HG02798 (cell line): ENCODE data around the gene ST8SIA1.

Source experiments
- ATAC-seq: cut with Tn5 transposase; IDR thresholded peaks from one replicate; pipeline ENCODE4 v1.9.1; 2021; ENCODE audit warnings: mild to moderate bottlenecking; ENCODE audit not compliant: unreplicated experiment, poor library complexity

ST8SIA1 gene

DNA sequence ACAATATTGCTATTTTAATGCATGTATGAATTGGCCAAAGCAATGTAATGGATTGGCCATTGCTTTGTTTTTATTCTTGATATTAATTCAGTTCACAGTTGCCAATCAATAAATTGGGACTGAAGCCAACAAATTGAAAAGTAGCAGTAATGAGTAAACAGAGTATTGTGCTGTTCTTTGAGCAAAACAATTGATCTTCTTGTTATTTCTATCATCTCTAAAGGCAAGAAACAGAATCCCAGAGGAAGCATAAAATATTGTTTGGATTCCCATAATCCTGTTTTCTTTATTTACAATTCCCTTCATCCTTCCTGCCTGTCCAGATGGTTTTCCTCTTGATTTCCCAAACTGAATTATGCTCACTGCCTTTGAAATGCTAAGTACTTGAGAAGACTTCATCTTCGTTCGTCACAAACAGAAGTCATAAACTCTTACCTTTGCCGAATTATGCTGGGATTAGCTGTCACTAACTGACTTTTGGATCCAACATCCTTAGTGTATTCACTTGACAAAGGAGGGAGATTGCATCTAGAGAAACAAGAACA, 85.9 kb downstream of the ST8SIA1 start:
- ATAC-seq = no peak

DNA sequence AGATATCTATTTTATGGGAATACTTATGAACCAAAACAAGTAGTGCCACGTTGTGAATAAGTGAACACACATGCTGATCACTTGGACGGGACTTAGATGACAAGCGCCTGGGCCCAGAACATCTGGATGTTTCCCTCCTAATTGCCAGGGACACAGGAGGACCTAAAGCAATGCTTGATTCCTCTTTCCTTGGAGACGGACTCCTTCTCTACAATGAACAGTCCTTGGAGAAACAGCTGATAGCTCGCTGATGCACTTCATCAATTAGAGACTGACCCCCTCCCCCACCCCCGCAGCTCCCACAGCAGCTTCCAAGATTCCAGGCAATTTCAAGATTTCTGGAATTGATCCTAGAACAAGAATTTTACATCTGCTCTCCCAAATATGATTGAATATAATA, 86.4 kb downstream of the ST8SIA1 start:
- ATAC-seq = no peak

DNA sequence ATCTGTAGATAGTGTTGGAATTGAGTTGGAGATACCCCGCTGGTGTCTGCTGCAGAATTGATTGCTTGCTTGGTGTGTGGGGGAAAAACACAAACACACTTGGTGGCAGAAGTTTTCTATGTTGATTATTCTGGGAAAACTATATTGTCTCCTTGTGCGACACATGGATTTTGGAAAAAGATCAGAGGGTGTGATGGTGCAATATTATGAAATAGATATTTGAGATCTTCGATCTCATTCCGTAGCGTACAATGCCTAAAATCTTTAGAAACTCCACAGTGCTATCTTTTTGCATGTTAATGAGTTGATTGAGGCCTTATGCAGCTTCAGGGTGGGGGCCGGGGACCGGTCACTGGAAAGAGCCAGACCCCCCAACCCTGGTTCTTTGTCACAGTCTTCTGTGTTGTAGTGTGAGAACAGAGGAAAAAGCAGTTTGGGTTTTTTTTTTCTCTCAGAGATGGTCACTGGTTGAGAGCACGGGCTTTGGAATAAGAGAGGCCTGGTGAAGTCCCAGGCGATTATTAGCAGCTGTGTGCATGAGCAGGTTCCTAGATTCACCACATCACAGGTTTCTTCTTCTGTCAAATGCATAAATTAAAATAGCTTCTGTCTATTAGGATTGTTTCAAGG, 88.2 kb downstream of the ST8SIA1 start:
- ATAC-seq = no peak

DNA sequence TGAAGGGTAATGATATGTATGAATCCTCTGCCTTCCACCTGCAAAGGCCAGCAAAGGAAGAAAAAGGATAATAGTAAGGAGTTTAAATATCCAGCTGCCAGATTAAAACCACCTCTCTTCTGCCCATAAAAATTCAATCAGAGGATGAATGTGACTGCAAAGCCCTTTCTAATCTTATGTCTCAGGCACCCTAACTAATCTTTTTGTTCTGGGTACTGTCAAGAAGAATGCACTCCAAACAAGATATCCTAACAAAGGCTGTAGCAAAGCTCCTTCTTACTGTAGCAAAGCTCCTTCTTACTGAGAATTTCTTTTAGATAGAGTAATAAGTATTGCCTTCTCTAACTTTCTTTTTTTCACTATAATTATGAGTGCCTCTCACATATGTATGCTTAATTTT, 91.8 kb downstream of the ST8SIA1 start:
- no peak for ATAC-seq

GRCh38 chr12:22238211-22238610, 96.3 kb downstream of the ST8SIA1 start:
- no peak for ATAC-seq

- ATAC-seq = no peak
Measured at GRCh38 chr12:22234561-22234960, 99.9 kb downstream of the ST8SIA1 start.

DNA sequence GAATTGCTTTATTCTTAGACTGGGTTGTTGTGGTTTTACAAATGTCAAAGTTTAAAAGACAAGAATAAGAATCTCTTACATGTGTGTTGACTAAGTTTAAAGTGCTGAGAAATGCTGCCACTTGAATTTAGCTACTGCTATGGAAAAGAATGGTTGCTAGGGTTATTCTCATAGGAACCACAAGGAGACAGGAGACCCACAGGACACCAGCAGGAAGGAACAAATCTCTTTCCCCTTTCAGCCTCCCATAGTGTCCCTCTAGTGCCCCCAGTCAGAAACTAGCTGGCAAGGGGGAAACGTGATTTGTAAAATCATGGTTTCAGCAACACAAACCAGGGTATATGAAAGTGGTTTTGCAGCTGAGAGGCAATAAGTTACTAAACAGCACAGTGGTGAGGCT, 102.7 kb downstream of the ST8SIA1 start:
- ATAC-seq = no peak

GRCh38 chr12:22231078-22231477, 103.4 kb downstream of the ST8SIA1 start:
- no peak for ATAC-seq

GRCh38 chr12:22230280-22230794, 104.2 kb downstream of the ST8SIA1 start:
- ATAC-seq = no peak

GRCh38 chr12:22229652-22230279, 104.7 kb downstream of the ST8SIA1 start:
- no peak for ATAC-seq

DNA sequence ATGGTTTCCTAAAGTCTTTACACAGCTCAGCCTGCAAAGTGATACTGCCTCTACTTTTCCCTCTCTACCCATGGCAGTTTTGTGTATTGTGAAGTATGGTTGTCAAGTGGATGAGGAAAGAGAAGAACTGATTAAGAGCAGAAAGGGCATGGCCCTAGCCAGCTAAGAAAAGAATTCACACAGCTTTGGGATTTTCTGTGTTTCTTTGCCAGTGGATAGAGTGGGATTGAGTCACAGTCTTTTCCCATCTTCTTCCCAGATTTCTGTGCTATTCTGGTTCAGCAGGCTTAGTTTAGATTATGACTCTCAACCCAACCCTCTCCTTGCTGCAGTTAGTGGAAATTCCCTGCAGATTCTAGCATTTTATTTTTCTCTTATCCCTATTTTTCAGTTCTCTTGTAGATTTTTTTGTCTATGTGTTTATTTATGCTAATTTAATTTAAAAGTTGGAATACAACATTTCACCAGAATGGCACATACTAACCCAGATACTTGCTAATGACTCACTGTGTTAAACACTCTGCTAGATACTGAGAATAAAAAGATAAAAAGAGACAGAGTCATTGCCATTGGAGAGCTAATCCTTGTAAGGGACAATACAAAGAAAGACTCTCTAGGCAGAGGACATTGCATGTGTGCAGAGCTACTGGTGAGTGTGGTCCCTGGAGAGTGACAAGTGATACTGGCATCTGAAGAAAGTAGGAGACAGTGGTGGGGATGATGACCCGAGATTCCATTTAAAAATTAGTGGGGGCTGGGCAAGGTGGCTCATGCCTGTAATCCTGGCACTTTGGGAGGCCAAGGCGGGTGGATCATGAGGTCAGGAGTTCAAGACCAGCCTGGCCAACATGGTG, 106.3 kb downstream of the ST8SIA1 start:
- no peak for ATAC-seq

DNA sequence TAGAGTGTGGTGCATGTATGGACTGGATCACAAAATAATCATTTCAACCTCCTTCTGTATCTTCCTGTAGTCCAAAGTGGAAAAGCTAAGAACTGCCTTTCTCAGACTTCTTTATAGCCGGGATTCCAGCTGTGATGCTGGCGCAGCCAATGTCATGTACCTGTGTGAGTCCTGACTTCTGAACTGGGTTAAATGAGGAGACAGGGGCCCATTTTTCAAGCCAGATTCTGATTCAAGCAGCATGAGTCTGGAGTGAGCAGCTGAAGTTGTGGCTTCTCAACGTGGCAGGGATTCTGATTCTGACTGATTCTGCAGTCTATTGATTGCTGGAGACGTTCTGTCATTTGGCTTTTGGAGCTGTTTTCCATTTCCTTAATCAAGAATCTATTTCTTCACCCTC, 111.2 kb downstream of the ST8SIA1 start:
- no peak for ATAC-seq

DNA sequence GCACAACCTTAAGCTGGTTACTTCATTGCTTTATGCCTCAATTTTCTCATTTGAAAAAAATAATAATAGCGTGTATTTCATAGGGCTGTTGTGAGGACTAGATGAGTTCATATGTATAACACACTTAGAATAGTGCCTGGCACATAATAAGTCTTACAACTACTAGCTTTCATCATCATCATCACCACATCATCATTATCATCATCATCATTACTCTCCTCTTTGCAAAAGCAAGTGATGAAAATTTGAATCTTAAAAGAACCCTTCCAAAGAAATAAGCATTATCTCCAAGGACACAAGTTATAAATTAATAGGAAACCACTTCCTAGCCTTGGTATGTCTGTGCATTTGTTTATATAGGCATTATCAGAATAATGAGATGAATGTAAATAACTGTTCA, 117.0 kb downstream of the ST8SIA1 start:
- no peak for ATAC-seq

DNA sequence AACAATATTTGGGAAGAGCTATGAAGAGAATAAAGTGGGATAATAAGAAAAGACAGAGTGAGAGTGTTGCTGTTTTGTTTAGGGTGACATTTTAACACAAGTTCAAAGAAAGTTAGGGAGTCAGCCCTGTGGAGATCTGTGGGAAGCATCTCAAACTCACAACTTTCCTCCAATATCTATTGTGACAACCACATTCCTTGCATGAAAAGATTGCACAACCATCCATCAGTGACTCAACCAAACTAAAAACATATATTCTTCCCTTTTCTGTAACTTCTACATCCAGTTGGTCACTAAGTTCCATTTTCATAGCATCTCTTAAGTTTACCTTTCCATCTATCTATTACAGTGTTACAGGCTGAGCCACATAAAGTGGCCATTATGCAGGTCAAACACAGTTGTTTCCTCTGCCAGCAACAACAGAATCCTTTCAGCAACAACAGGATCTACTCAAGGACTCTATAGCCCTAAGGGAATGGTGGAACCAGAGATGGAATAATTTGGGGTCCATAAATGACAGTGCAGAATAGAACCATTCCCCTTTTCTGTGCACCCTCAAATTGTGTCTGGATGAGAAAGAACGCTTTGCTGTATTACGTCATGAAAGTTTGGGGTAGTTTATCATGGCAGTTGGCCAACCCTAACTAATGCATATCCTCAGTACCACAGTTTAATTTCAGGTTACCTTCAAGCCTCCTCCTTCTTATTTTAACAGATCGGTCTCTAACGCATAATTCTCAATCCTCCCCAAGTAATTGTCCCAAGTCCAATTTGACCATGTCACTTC, 118.8 kb downstream of the ST8SIA1 start:
- ATAC-seq = no peak

DNA sequence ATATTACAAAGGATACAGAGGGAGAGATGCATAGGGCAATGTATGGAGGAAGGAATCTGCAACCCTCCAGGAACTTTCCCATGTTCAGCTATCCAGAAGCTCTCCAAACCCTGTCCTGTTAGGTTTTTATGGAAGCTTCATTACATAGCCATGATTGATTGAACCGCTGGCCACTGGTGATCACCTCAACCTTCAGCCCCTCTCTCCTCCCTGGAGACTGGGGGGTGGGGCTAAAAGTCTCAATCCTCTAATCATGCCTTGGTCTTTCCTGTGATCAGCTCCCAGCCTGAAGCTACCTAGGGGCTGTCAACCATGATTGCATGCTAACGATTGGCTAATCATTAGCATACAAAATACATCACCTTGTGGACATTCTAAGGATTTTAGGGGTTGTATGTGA, 123.4 kb downstream of the ST8SIA1 start:
- no peak for ATAC-seq

GRCh38 chr12:22209422-22209821, 125.1 kb downstream of the ST8SIA1 start:
- ATAC-seq = no peak

GRCh38 chr12:22206111-22206728, 128.3 kb downstream of the ST8SIA1 start:
- ATAC-seq = no peak

DNA sequence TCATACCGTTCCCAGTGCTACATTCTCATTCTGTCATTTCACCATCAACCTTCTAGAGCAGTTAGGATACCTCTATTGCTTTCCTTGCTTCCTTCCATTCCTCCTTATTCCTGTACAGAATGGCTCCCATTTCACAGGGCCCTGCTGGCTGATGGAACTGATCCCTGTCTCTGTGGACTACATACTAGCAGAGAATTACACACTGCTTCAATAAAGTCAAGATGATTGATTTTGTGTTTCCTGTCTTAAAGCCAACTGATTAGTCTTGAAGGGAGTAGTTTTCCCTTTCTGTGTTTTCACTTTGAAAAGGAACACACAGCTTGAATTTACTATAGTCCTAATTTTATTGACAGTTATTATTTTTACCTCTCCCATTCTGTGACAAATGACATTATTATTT, 130.1 kb downstream of the ST8SIA1 start:
- ATAC-seq = no peak

GRCh38 chr12:22202847-22203246, 131.7 kb downstream of the ST8SIA1 start:
- ATAC-seq = no peak

DNA sequence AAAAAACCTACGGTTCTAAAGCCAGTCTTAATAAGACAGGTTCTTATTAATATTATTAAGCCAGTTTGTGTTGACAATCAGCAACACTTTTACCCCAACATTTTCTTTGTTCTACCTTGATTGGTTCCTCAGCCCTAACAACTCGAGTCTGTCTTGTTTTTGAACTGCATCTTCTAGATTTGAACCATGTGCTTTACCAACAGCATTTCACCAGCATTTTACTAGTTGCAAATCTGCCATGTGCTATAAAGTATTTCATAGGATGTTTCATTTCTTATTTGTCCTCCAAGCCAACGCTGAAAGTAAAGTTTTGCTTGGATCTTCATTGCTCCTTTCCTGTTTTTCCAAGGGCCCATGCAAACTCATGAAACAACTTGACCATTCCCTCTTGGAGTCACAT, 133.4 kb downstream of the ST8SIA1 start:
- no peak for ATAC-seq
